Liver (tissue), 9 donors: ENCODE data around the gene RAPGEF1. TPM values are rescaled to one million over a fixed set of nuclear protein-coding genes. Genes with fewer than 3 reads are reported as not detected.

Source experiments
- DNase-seq: peaks from one replicate; pipeline ENCODE4 v3.0.0-alpha.2; 2017; ENCODE audit warnings: low spot score
- H3K27ac ChIP-seq, 2 donors: one replicate each; pipeline ENCODE4 v1.7.0; 2013; ENCODE audit warnings: inconsistent platforms in 2 of 2, low read length in 2 of 2, control low read depth in 1 of 2, low read depth in 1 of 2, mild to moderate bottlenecking in 1 of 2
- H3K27me3 ChIP-seq, 4 donors: one replicate each; pipeline versions ENCODE4 v1.6.1 to v1.7.0; 2013; ENCODE audit warnings: low read length in 3 of 4, inconsistent platforms in 1 of 4, mild to moderate bottlenecking in 1 of 4, moderate library complexity in 1 of 4; ENCODE audit not compliant: control insufficient read depth in 4 of 4, insufficient read depth in 4 of 4
- H3K36me3 ChIP-seq, 4 donors: one replicate each; pipeline versions ENCODE4 v1.6.1 to v1.7.0; 2013; ENCODE audit warnings: low read length in 3 of 4, mild to moderate bottlenecking in 3 of 4, low read depth in 1 of 4, moderate library complexity in 1 of 4; ENCODE audit not compliant: control insufficient read depth in 4 of 4, insufficient read depth in 3 of 4
- H3K4me1 ChIP-seq, 4 donors: one replicate each; pipeline versions ENCODE4 v1.6.1 to v1.7.0; 2013; ENCODE audit warnings: low read length in 3 of 4, mild to moderate bottlenecking in 3 of 4, moderate library complexity in 1 of 4; ENCODE audit not compliant: control insufficient read depth in 4 of 4, insufficient read depth in 4 of 4
- H3K4me3 ChIP-seq, 3 donors: one replicate each; pipeline versions ENCODE4 v1.6.1 to v1.7.0; 2013; ENCODE audit warnings: low read length in 3 of 3, control low read depth in 1 of 3, low read depth in 1 of 3, mild to moderate bottlenecking in 1 of 3
- H3K9ac ChIP-seq, 2 donors: one replicate each; pipeline ENCODE4 v1.7.0; 2013; ENCODE audit warnings: low read length in 2 of 2, mild to moderate bottlenecking in 2 of 2, moderate library complexity in 2 of 2, control low read depth in 1 of 2, low read depth in 1 of 2
- H3K9me3 ChIP-seq, 4 donors: one replicate each; pipeline versions ENCODE4 v1.6.1 to v1.7.0; 2013; ENCODE audit warnings: low read length in 3 of 4; ENCODE audit not compliant: control insufficient read depth in 4 of 4
- ATF3 ChIP-seq: IDR thresholded peaks from 2 replicates; pipeline ENCODE4 v1.6.1; 2016; ENCODE audit warnings: antibody characterized with exemption
- CTCF ChIP-seq: fragments of 150-350 bp; IDR thresholded peaks from 2 replicates; pipeline ENCODE4 v1.5.1; 2017; ENCODE audit warnings: improper control_type of control experiment, low read depth, low read length; ENCODE audit not compliant: missing input control
- EGR1 ChIP-seq, 2 donors: IDR thresholded peaks; 2 replicates each; pipeline ENCODE4 v1.6.1; 2016 to 2018; ENCODE audit warnings: antibody characterized with exemption in 2 of 2, low read depth in 2 of 2
- FOXA1 ChIP-seq: IDR thresholded peaks from 2 replicates; pipeline ENCODE4 v1.6.1; 2016; ENCODE audit warnings: antibody characterized with exemption
- FOXA2 ChIP-seq: IDR thresholded peaks from 2 replicates; pipeline ENCODE4 v1.6.1; 2016; ENCODE audit warnings: antibody characterized with exemption
- GABPA ChIP-seq, 2 donors: IDR thresholded peaks in 1 of 2; conservative IDR thresholded peaks in 1 of 2; 2 replicates each; pipeline ENCODE4 v1.6.1; 2016; ENCODE audit warnings: antibody characterized with exemption in 2 of 2, mild to moderate bottlenecking in 1 of 2, moderate library complexity in 1 of 2
- HNF4A ChIP-seq, 2 donors: conservative IDR thresholded peaks; 2 replicates each; pipeline ENCODE4 v1.6.1; 2016; ENCODE audit warnings: antibody characterized with exemption in 2 of 2, mild to moderate bottlenecking in 2 of 2
- HNF4G ChIP-seq: IDR thresholded peaks from 2 replicates; pipeline ENCODE4 v1.6.1; 2016; ENCODE audit warnings: antibody characterized with exemption
- JUND ChIP-seq, 2 donors: IDR thresholded peaks; 2 replicates each; pipeline ENCODE4 v1.6.1; 2016; ENCODE audit warnings: antibody characterized with exemption in 2 of 2
- MAX ChIP-seq: IDR thresholded peaks from 2 replicates; pipeline ENCODE4 v1.6.1; 2016; ENCODE audit warnings: antibody characterized with exemption
- NR2F2 ChIP-seq: IDR thresholded peaks from 2 replicates; pipeline ENCODE4 v1.6.1; 2016; ENCODE audit warnings: antibody characterized with exemption
- RAD21 ChIP-seq, 2 donors: IDR thresholded peaks; 2 replicates each; pipeline ENCODE4 v1.6.1; 2016; ENCODE audit warnings: antibody characterized with exemption in 2 of 2, mild to moderate bottlenecking in 2 of 2
- REST ChIP-seq: IDR thresholded peaks from 2 replicates; pipeline ENCODE4 v1.6.1; 2016; ENCODE audit warnings: antibody characterized with exemption, mild to moderate bottlenecking
- RXRA ChIP-seq, 2 donors: IDR thresholded peaks; 2 replicates each; pipeline ENCODE4 v1.6.1; 2017 to 2018; ENCODE audit warnings: antibody characterized with exemption in 2 of 2, mild to moderate bottlenecking in 1 of 2
- SP1 ChIP-seq: IDR thresholded peaks from 2 replicates; pipeline ENCODE4 v1.6.1; 2018; ENCODE audit warnings: antibody characterized with exemption, mild to moderate bottlenecking
- TAF1 ChIP-seq: conservative IDR thresholded peaks from 2 replicates; pipeline ENCODE4 v1.6.1; 2016; ENCODE audit warnings: antibody characterized with exemption, mild to moderate bottlenecking
- YY1 ChIP-seq: IDR thresholded peaks from 2 replicates; pipeline ENCODE4 v1.6.1; 2016; ENCODE audit warnings: antibody characterized with exemption, mild to moderate bottlenecking
- ZBTB33 ChIP-seq: IDR thresholded peaks from 2 replicates; pipeline ENCODE4 v1.6.1; 2016; ENCODE audit warnings: antibody characterized with exemption
- WGBS: extraction: QIAGEN DNeasy Blood & Tissue Kit; methylation state at CpG from one replicate; pipeline ENCODE4 v1.1.7; 2013; 5-methylcytosine and 5-hydroxymethylcytosine counted together
- polyA plus RNA-seq, 2 donors: library from polyadenylated mRNA; stranded (reverse) in 1 of 2; unstranded in 1 of 2; fragments of 200-250 nt in 1 of 2; fragments of >200 nt in 1 of 2; fragmentation: Nextera tagmentation in 1 of 2; extraction: Ambion mirVana in 1 of 2; gene quantifications; one replicate each; pipeline versions ENCODE4 v1.2.1 to v1.2.3, GENCODE V29; 2013 to 2015
- total RNA-seq, 2 donors: library from RNA; depleted of rRNA; stranded (reverse); fragments of >200 nt; gene quantifications; one replicate each; pipeline ENCODE4 v1.2.3, GENCODE V29; 2014
- donor health status: healthy.
- donor health status: healthy.
- donor health status: healthy.
- donor health status: healthy.
- donor health status: healthy.

RAPGEF1 gene
- total and polyA plus RNA-seq, 4 donors, result 5.6 to 19.7 (median 16.8) TPM

GRCh38 chr9:131702911-131703310 is 37.0 kb downstream of the RAPGEF1 start:
- no peak for TF ChIP-seq CTCF
- TF ChIP-seq FOXA2, result no peak
- no peak for TF ChIP-seq MAX
- TF ChIP-seq HNF4A (conservative IDR thresholded peaks at IDR 0.05), result no peak
- no peak for TF ChIP-seq HNF4G
- Histone ChIP-seq H3K4me1 (peaks cover 16 to 52% (median 43%) of the 10 kb centered on the region in 4 donors), H3K27me3 (no peaks in the 10 kb centered on the region), H3K4me3 (no peak overlapping the region), H3K36me3 (no peaks in the 10 kb centered on the region), H3K9me3 (no peaks in the 10 kb centered on the region), H3K9ac (no peak overlapping the region), H3K27ac (no peak overlapping the region)
- 97% methylated on average over 8 of the region's 8 CpGs for WGBS
- DNase-seq, result no peak

- peaks cover 14 to 50% (median 40%) of the 10 kb centered on the region in 4 donors for H3K4me1 ChIP-seq
- H3K27ac ChIP-seq, result no peak overlapping the region
- no peaks in the 10 kb centered on the region for H3K27me3 ChIP-seq
- H3K36me3 ChIP-seq, result no peaks in the 10 kb centered on the region
- WGBS, result 96% methylated on average over 6 of the region's 6 CpGs
- no peak for DNase-seq
- no peaks in the 10 kb centered on the region for H3K9me3 ChIP-seq
- TF ChIP-seq YY1, result no peak
- no peak for TF ChIP-seq ZBTB33
- TF ChIP-seq ATF3, result no peak
- TF ChIP-seq TAF1, result no peak
- TF ChIP-seq RAD21 (IDR thresholded peaks at IDR 0.05), result no peak
- TF ChIP-seq MAX, result no peak
- no peak for TF ChIP-seq RXRA (IDR thresholded peaks at IDR 0.05)
- no peak for TF ChIP-seq SP1
- no peak for TF ChIP-seq FOXA2
- no peak for TF ChIP-seq NR2F2
- no peak for TF ChIP-seq FOXA1
- no peak for TF ChIP-seq HNF4A (conservative IDR thresholded peaks at IDR 0.05)
- H3K9ac ChIP-seq, result no peak overlapping the region
- H3K4me3 ChIP-seq, result no peak overlapping the region
These were observed 38.0 kb downstream of the RAPGEF1 start for GRCh38 chr9:131701789-131702337.

GRCh38 chr9:131701436-131701781 is 38.5 kb downstream of the RAPGEF1 start:
- no peak overlapping the region for H3K4me3 ChIP-seq
- no peak for DNase-seq
- no peaks in the 10 kb centered on the region for H3K9me3 ChIP-seq
- no peaks in the 10 kb centered on the region for H3K36me3 ChIP-seq
- no peak overlapping the region for H3K27ac ChIP-seq
- no peaks in the 10 kb centered on the region for H3K27me3 ChIP-seq
- no peak overlapping the region for H3K9ac ChIP-seq
- 94% methylated on average over 1 of the region's 1 CpG for WGBS
- H3K4me1 ChIP-seq, result peaks cover 14 to 45% (median 36%) of the 10 kb centered on the region in 4 donors
- TF ChIP-seq RAD21 (IDR thresholded peaks at IDR 0.05) (no peak), REST (no peak), RXRA (IDR thresholded peaks at IDR 0.05) (no peak), ZBTB33 (no peak), FOXA1 (no peak), HNF4A (conservative IDR thresholded peaks at IDR 0.05) (no peak), GABPA (IDR thresholded peaks at IDR 0.05 in 1 of 2, conservative IDR thresholded peaks at IDR 0.05 in 1 of 2) (no peak), ATF3 (no peak), EGR1 (IDR thresholded peaks at IDR 0.05; ENCODE audit: low read depth in 2 of 2) (no peak), JUND (IDR thresholded peaks at IDR 0.05) (no peak)
